Ovary (tissue), 9 donors: ENCODE data around the gene HIGD2A. TPM values are rescaled to one million over a fixed set of nuclear protein-coding genes. Genes with fewer than 3 reads are reported as not detected.

Experiments used
- DNase-seq, 5 donors: peaks; one replicate each; pipeline ENCODE4 v3.0.0-alpha.2; 2019 to 2020
- H3K27ac ChIP-seq, 2 donors: fragments of 200-600 bp; one replicate each; pipeline versions ENCODE4 v1.5.1 to v1.8.0; 2019 to 2022
- H3K27me3 ChIP-seq: fragments of 200-600 bp; one replicate; pipeline ENCODE4 v1.8.0; 2022
- H3K36me3 ChIP-seq: fragments of 200-600 bp; sonication (generic); one replicate; pipeline ENCODE4 v1.5.1; 2019
- H3K4me1 ChIP-seq: one replicate; pipeline ENCODE4 v1.8.1; 2013; ENCODE audit warnings: mild to moderate bottlenecking, moderate library complexity; ENCODE audit not compliant: insufficient read depth
- H3K4me3 ChIP-seq: fragments of 200-600 bp; sonication (generic); one replicate; pipeline ENCODE4 v1.5.1; 2017
- H3K9me3 ChIP-seq, 2 donors: fragments of 200-600 bp in 1 of 2; sonication (generic) in 1 of 2; one replicate each; pipeline versions ENCODE4 v1.5.1 to v1.8.1; 2013 to 2019; ENCODE audit warnings: mild to moderate bottlenecking in 1 of 2, moderate library complexity in 1 of 2
- CTCF ChIP-seq, 3 donors: fragments of 450-650 bp in 2 of 3; fragments of 200-600 bp in 1 of 3; IDR thresholded peaks; one replicate each; pipeline versions ENCODE4 v1.5.1 to v1.8.0; 2016 to 2022; ENCODE audit warnings: antibody characterized with exemption in 3 of 3, mild to moderate bottlenecking in 1 of 3
- EP300 ChIP-seq: sonication (generic); formaldehyde crosslinking; IDR thresholded peaks from one replicate; pipeline ENCODE4 v1.6.1; 2017; ENCODE audit warnings: antibody characterized with exemption
- POLR2A ChIP-seq: fragments of 450-650 bp; IDR thresholded peaks from one replicate; pipeline ENCODE4 v1.6.1; 2017; ENCODE audit warnings: antibody characterized with exemption, mild to moderate bottlenecking, moderate library complexity
- WGBS, 3 donors: extraction: QIAGEN DNeasy Blood & Tissue Kit in 1 of 3; methylation state at CpG; one replicate each; pipeline versions ENCODE4 v1.1.5 to v1.1.7; 2013 to 2017; 5-methylcytosine and 5-hydroxymethylcytosine counted together
- intact Hi-C, 4 donors: fragments of 100-400 bp; cut with DNase I; formaldehyde crosslinking; loops; one replicate each; pipeline versions ENCODE4 v1.11.0 to v1.15.1; 2022 to 2023
- polyA plus RNA-seq, 2 donors: library from polyadenylated mRNA; stranded (reverse); fragments of 200-250 nt in 1 of 2; fragments of 350-450 nt in 1 of 2; fragmentation: Illumina TruSeq in 1 of 2; extraction: RNeasy Lipid Tissue Mini Kit (QIAGEN cat#74804) in 1 of 2; gene quantifications; one replicate each; pipeline ENCODE4 v1.2.3, GENCODE V29; 2013 to 2014
- total RNA-seq, 7 donors: library from RNA; depleted of rRNA in 2 of 7; stranded (reverse); fragments of >200 nt in 2 of 7; fragmentation: NEBNext Ultra II Directional in 3 of 7; extraction: Animal tissue kit (Norgen Biotek cat#: 25700) in 3 of 7; gene quantifications; one replicate each; pipeline versions ENCODE4 v1.1.0 to v1.2.4, GENCODE V29; 2016 to 2023
- donor health status: DM: no; HTN: no; CAD: no; lungs with moderate emphysema.
- donor health status: DM: no; HTN: no; CAD: no.
- donor health status: Bipolar disorder and iron deficiency.
- donor health status: DM: yes; HTN: yes; CAD: no.
- donor health status: DM: no; HTN: no; CAD: no.
- donor health status: DM: yes; HTN: yes; CAD: no.

Gene HIGD2A
- total and polyA plus RNA-seq, 9 donors: 64.3 to 131 (median 100) TPM

- no peak for TF ChIP-seq CTCF (IDR thresholded peaks at IDR 0.05)
- TF ChIP-seq POLR2A: no peak
- TF ChIP-seq EP300: no peak
- H3K4me3 ChIP-seq: no peak overlapping the region
- no peaks in the 10 kb centered on the region for H3K27me3 ChIP-seq
- H3K36me3 ChIP-seq: no peaks in the 10 kb centered on the region
- 55 to 59% (median 55%) methylated on average over 2 of the region's 2 CpGs for WGBS, 3 donors
- no peak overlapping the region for H3K27ac ChIP-seq
- intact Hi-C loops: no loop called here
- no peaks in the 10 kb centered on the region for H3K9me3 ChIP-seq
- H3K4me1 ChIP-seq: no peaks in the 10 kb centered on the region
- no peak for DNase-seq
Measured at GRCh38 chr5:176342766-176343458, 45.6 kb upstream of the HIGD2A start.

GRCh38 chr5:176350416-176350815, 38.1 kb upstream of the HIGD2A start:
- no peak overlapping the region for H3K4me3 ChIP-seq
- intact Hi-C loops: no loop called here
- H3K36me3 ChIP-seq: no peaks in the 10 kb centered on the region
- no peaks in the 10 kb centered on the region for H3K9me3 ChIP-seq
- no peak for DNase-seq
- H3K27me3 ChIP-seq: no peaks in the 10 kb centered on the region
- no peak overlapping the region for H3K27ac ChIP-seq
- peaks cover under 1% of the 10 kb centered on the region for H3K4me1 ChIP-seq
- no peak for TF ChIP-seq CTCF (IDR thresholded peaks at IDR 0.05)
- no peak for TF ChIP-seq POLR2A
- no peak for TF ChIP-seq EP300
- WGBS, 3 donors: 88 to 91% (median 91%) methylated on average over 8 of the region's 8 CpGs

- Histone ChIP-seq H3K27me3 (no peaks in the 10 kb centered on the region), H3K4me1 (peaks cover 2% of the 10 kb centered on the region), H3K9me3 (no peaks in the 10 kb centered on the region), H3K36me3 (no peaks in the 10 kb centered on the region), H3K4me3 (no peak overlapping the region), H3K27ac (no peak overlapping the region)
- no peak for DNase-seq
- intact Hi-C loops: no loop called here
- TF ChIP-seq EP300 (no peak), POLR2A (no peak), CTCF (IDR thresholded peaks at IDR 0.05) (no peak)
- WGBS, 3 donors: 84 to 93% (median 88%) methylated on average over 5 of the region's 5 CpGs
Measured at GRCh38 chr5:176352116-176352878, 36.3 kb upstream of the HIGD2A start.

DNA sequence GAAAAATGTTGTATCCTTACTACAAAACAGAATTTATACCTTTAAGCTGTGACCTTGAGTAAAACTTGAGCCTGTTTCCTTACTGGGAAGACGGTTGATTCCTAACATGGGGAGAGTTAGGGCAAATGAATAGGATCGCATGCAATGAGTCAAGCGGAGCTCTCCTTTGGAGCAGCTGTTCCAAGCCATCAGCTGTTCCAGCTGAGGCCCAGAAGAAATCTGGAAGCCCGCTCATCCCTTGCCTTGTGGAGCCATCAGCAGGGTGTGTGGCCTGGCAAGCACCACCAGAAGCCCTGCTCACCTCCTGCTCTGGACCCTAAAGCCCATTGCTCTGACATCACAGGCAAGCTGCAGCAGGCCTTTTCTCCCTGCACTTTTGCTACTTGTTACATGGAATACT, 35.0 kb upstream of the HIGD2A start:
- H3K27ac ChIP-seq: no peak overlapping the region
- H3K9me3 ChIP-seq: no peaks in the 10 kb centered on the region
- peaks cover 2% of the 10 kb centered on the region for H3K4me1 ChIP-seq
- WGBS, 3 donors: 84 to 89% (median 86%) methylated on average over 4 of the region's 4 CpGs
- no peak for DNase-seq
- no peaks in the 10 kb centered on the region for H3K27me3 ChIP-seq
- TF ChIP-seq CTCF (IDR thresholded peaks at IDR 0.05) (no peak), POLR2A (no peak), EP300 (no peak)
- no peak overlapping the region for H3K4me3 ChIP-seq
- intact Hi-C loops: no loop called here
- H3K36me3 ChIP-seq: no peaks in the 10 kb centered on the region
